Activated T-cell treated with anti-CD3 and anti-CD28 coated beads for 1 hour (primary cell): ENCODE measurements around the gene SBDS.

Source experiments
- DNase-seq: peaks from one replicate; pipeline ENCODE4 v3.0.0-alpha.2; 2020; ENCODE audit warnings: low read depth

The SBDS gene

GRCh38 chr7:66937940-66938339, 57.4 kb downstream of the SBDS start:
- no peak for DNase-seq
